Upper lobe of right lung (tissue), 1 donor: Measurements from ENCODE around the gene PMEPA1. TPM values are rescaled to one million over a fixed set of nuclear protein-coding genes. Genes with fewer than 3 reads are reported as not detected.

Experiments
- ATAC-seq: fragments of 200-7000 bp; cut with Tn5 transposase; one replicate; pipeline ENCODE4 v1.9.1; 2020; ENCODE audit warnings: mild to moderate bottlenecking, moderate library complexity
- DNase-seq: peaks from one replicate; pipeline ENCODE4 v3.0.0-alpha.2; 2020
- H3K27ac ChIP-seq: fragments of 200-600 bp; one replicate; pipeline ENCODE4 v1.8.0; 2022
- H3K27me3 ChIP-seq: fragments of 200-600 bp; one replicate; pipeline ENCODE4 v1.8.0; 2022; ENCODE audit warnings: mild to moderate bottlenecking
- H3K36me3 ChIP-seq: fragments of 200-600 bp; one replicate; pipeline ENCODE4 v1.8.0; 2022
- H3K4me1 ChIP-seq: fragments of 200-600 bp; one replicate; pipeline ENCODE4 v1.8.0; 2022
- H3K4me3 ChIP-seq: fragments of 200-600 bp; one replicate; pipeline ENCODE4 v1.8.0; 2022; ENCODE audit warnings: mild to moderate bottlenecking
- H3K9me3 ChIP-seq: fragments of 200-600 bp; one replicate; pipeline ENCODE4 v1.8.0; 2022
- intact Hi-C: fragments of 100-400 bp; cut with DNase I; formaldehyde crosslinking; loops from one replicate; pipeline ENCODE4 v1.11.0; 2022
- total RNA-seq: library from RNA; stranded (reverse); fragmentation: NEBNext Ultra II Directional; extraction: Animal tissue kit (Norgen Biotek cat#: 25700); gene quantifications from one replicate; pipeline ENCODE4 v1.2.1, GENCODE V29; 2021
- TF ChIP-seq, protein P1 (sequence below): fragments of 200-600 bp; IDR thresholded peaks from one replicate; pipeline ENCODE4 v1.8.0; 2022; ENCODE audit warnings: antibody characterized with exemption
- donor health status: DM: no; HTN: yes; CAD: no; lungs with severe emphysema.

PMEPA1 gene
- total RNA-seq, 1 donor from 2014 or later: 49.1 TPM

DNA sequence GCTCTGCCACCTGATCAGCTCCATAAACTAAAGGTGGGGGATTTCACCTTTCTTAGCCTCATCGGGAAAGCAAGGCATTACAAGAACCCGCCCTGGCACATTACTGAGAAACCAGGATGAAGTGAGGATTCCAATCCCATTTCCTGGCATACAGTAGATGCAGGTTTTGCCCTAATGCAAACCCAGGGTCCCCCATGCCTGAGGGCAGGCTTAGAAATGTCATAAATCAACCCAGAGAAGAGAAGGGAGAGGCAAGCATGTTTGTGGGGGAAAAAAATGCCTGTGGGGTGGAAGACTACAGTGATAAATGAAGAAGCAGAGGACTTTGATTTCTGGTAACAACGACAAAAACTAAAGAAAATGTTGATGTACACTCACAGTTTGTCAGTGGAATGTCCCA, 18.0 kb upstream of the PMEPA1 start:
- Histone ChIP-seq H3K27me3 (no peaks in the 10 kb centered on the region), H3K4me1 (no peaks in the 10 kb centered on the region), H3K36me3 (no peaks in the 10 kb centered on the region), H3K27ac (no peak overlapping the region), H3K9me3 (no peaks in the 10 kb centered on the region), H3K4me3 (no peak overlapping the region)
- TF ChIP-seq, protein P1, sequence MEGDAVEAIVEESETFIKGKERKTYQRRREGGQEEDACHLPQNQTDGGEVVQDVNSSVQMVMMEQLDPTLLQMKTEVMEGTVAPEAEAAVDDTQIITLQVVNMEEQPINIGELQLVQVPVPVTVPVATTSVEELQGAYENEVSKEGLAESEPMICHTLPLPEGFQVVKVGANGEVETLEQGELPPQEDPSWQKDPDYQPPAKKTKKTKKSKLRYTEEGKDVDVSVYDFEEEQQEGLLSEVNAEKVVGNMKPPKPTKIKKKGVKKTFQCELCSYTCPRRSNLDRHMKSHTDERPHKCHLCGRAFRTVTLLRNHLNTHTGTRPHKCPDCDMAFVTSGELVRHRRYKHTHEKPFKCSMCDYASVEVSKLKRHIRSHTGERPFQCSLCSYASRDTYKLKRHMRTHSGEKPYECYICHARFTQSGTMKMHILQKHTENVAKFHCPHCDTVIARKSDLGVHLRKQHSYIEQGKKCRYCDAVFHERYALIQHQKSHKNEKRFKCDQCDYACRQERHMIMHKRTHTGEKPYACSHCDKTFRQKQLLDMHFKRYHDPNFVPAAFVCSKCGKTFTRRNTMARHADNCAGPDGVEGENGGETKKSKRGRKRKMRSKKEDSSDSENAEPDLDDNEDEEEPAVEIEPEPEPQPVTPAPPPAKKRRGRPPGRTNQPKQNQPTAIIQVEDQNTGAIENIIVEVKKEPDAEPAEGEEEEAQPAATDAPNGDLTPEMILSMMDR: no peak
- ATAC-seq: no peak
- no peak for DNase-seq
- intact Hi-C loops: no loop called here

DNA sequence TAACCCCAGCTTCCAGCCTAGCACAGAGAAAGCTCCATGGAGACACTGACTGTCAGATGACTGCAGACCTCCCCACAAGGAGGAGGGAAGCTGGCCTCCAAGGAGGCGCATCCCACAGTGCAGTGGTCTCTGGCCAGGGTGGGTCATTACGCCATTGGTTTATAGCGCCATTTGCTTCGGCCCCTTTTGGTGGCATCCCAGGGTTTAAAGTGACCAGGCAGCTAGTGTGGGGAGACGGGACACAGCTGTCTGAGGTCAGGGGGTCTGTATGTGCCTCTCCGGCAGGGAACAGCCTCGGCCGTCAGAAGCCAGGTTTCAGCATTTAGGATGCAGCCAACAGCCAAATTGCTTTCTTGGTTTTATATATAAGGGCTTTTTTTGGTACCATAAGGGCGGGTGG, 15.8 kb upstream of the PMEPA1 start:
- H3K36me3 ChIP-seq: no peaks in the 10 kb centered on the region
- no peaks in the 10 kb centered on the region for H3K27me3 ChIP-seq
- H3K4me1 ChIP-seq: no peaks in the 10 kb centered on the region
- DNase-seq (no peak), ATAC-seq (no peak)
- intact Hi-C loops: no loop called here
- no peak overlapping the region for H3K4me3 ChIP-seq
- H3K9me3 ChIP-seq: no peaks in the 10 kb centered on the region
- H3K27ac ChIP-seq: no peak overlapping the region
- TF ChIP-seq, protein P1: no peak

DNA sequence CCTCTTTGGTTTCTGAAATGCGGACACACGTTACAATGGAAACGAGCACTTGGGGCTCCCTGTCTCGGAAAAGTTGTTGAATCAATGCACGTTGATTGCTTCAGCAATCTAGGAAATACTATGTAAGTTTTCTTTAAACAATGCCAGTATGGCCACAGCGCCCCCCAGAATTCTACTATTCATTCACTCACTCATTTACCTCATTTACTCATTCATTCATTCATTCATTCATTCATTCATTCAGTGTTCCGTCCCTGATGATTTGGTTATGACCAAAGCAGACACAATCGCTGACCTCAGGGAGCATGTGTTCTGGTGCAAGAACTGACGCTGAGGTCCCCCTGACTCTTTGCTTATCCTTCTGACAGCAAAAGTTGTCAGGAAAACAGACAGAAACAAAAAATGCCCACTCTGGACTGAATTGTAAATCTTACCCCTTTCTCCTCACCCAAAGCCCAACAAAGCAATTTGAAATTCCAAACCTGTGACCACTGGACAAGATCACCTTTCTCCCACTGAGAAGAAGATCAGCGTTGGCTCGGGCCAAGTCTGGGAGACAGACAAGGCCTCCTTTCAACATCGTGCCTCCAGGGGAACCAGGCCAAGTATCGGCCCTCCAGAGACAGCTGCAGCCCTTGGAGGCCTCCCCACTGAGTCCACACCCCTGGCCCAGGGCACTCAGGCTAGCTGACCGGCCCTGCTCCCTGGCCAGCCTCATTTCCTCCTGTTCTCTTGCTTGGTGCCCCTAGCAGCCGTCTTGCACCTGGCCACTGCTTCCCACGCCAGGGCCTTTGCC, 15.0 kb upstream of the PMEPA1 start:
- ATAC-seq (no peak), DNase-seq (no peak)
- Histone ChIP-seq H3K4me3 (no peak overlapping the region), H3K27ac (no peak overlapping the region), H3K4me1 (no peaks in the 10 kb centered on the region), H3K9me3 (no peaks in the 10 kb centered on the region), H3K36me3 (no peaks in the 10 kb centered on the region), H3K27me3 (no peaks in the 10 kb centered on the region)
- intact Hi-C loops: no loop called here
- TF ChIP-seq, protein P1: no peak

DNA sequence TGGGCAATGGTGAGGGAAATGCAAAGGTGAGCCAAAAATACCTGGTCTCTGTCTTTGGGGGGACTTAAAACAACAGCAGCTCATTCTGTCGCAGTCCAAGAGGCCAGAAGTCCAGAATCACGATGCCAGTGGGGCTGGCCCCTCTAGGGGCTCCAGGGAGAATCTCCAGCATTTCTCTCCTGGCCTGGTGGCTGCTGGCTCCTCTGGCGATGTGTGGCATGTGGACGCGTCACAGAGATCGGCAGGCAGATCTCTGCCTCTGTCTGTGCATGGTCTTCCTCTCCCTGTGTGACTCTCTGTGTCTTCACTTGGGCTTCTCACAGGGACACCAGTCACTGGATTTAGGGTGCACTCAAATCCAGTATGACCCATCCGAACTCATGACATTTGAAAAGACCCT, 14.0 kb upstream of the PMEPA1 start:
- no peaks in the 10 kb centered on the region for H3K36me3 ChIP-seq
- TF ChIP-seq, protein P1: no peak
- DNase-seq: no peak
- peaks cover 3% of the 10 kb centered on the region for H3K4me1 ChIP-seq
- intact Hi-C loops: no loop called here
- no peaks in the 10 kb centered on the region for H3K27me3 ChIP-seq
- H3K27ac ChIP-seq: no peak overlapping the region
- H3K4me3 ChIP-seq: no peak overlapping the region
- no peak for ATAC-seq
- H3K9me3 ChIP-seq: no peaks in the 10 kb centered on the region

DNA sequence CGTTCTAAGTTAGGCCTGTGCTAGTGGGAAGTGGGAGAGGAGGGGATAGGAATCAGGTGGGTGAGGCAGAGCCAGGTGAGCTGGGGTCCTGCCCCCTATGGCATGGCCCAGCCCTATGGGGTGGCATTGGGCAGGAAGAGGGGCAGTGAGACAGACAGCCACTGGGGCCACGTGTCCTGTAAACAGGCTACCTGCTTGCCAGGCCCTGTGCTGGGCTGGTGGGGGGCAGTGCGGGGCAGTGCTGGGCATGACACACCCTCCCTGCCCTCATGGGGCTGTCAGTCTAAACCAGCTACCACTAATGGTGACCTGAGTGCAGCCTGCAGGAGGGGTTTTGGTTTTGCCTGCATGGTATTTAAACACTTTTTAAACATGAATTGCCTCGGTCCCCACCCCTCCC, 10.1 kb upstream of the PMEPA1 start:
- DNase-seq (no peak), ATAC-seq (no peak)
- no peaks in the 10 kb centered on the region for H3K36me3 ChIP-seq
- no peaks in the 10 kb centered on the region for H3K9me3 ChIP-seq
- intact Hi-C loops: no loop called here
- H3K27me3 ChIP-seq: no peaks in the 10 kb centered on the region
- TF ChIP-seq, protein P1: no peak
- H3K27ac ChIP-seq: no peak overlapping the region
- peaks cover 9% of the 10 kb centered on the region for H3K4me1 ChIP-seq
- no peak overlapping the region for H3K4me3 ChIP-seq
